ENCODE results near the gene DHRS4L2.

DNA sequence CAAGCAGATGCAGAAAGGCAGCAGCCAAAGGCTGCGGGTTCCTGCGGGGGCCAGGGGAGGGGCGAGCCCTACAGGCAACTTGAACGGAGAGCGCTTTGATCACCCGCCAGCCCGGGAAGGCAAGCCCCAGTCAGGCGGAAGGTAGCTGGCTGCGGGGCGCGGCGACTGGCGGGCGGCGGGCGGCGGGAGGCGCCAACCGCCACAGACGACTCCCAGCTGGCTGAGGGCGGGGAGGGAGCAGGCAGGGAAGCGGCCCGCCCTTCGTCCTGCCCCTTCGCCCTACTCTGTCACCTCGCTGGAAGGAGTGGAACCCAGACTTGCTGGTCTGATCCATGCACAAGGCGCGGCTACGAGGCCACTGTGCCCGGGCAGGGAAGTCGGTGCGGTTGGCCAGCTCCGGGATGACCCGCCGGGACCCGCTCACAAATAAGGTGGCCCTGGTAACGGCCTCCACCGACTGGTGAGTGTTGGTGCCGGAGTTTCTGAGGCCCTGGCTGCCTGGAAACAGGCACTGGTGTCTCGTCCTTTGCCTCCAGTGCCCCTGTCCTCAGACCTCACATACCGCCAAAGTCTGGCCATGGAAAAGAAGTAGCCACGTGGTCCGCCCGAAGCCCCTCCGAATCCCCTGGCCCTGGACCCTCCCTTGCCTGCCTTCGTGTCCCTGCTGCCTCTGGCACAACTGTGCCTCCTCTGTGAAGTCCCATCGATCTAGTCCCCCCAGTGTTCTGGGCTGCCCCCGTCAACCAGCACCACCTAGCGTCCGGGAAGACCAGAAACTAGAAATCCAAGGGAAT, 47.6 kb downstream of the DHRS4L2 start:
- TF ChIP-seq POLR2A (IDR thresholded peaks at IDR 0.05) (peak; percentile 77), EP300 (IDR thresholded peaks at IDR 0.05; ENCODE audit: low read depth) (no peak)
- TF ChIP-seq, protein P1, sequence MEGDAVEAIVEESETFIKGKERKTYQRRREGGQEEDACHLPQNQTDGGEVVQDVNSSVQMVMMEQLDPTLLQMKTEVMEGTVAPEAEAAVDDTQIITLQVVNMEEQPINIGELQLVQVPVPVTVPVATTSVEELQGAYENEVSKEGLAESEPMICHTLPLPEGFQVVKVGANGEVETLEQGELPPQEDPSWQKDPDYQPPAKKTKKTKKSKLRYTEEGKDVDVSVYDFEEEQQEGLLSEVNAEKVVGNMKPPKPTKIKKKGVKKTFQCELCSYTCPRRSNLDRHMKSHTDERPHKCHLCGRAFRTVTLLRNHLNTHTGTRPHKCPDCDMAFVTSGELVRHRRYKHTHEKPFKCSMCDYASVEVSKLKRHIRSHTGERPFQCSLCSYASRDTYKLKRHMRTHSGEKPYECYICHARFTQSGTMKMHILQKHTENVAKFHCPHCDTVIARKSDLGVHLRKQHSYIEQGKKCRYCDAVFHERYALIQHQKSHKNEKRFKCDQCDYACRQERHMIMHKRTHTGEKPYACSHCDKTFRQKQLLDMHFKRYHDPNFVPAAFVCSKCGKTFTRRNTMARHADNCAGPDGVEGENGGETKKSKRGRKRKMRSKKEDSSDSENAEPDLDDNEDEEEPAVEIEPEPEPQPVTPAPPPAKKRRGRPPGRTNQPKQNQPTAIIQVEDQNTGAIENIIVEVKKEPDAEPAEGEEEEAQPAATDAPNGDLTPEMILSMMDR (IDR thresholded peaks at IDR 0.05) = peak; percentile 76 to 85 (median 77)

Data from transverse colon (tissue), 3 donors.